ENCODE data around the gene ACOT4.
"Not testable (repeated sequence)": the region's sequence is repeated elsewhere in the genome, so short reads cannot be mapped to it uniquely, and the experiment has no call there.

ACOT4 gene

DNA sequence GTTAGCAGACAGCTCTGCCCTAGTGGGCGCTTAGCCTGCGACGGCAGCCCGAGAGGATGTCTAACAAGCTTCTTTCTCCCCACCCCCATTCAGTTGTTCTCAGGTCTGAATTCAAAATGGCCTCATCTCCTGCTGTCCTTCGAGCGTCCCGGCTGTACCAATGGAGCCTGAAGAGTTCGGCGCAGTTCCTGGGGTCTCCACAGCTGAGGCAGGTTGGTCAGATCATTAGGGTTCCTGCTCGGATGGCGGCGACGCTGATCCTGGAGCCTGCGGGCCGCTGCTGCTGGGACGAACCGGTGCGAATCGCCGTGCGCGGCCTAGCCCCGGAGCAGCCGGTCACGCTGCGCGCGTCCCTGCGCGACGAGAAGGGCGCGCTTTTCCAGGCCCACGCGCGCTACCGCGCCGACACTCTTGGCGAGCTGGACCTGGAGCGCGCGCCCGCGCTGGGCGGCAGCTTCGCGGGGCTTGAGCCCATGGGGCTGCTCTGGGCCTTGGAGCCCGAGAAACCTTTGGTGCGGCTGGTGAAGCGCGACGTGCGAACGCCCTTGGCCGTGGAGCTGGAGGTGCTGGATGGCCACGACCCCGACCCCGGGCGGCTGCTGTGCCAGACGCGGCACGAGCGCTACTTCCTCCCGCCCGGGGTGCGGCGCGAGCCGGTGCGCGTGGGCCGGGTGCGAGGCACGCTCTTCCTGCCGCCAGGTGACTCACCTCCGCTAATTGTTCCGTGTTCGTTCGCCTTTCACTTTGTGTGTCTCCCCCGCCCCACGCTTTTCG lies 22.3 kb upstream of the ACOT4 start, which contains the start of gene ACOT2:
TSS of gene ACOT2 (plus strand) at position 29 of the 774 bp plus-strand sequence. CDS start at position 57, 28 bp downstream.
- H3K4me1 Mint-ChIP-seq (ENCODE audit: low read depth) = peaks cover 60% of the 10 kb centered on the region
- not testable (repeated sequence) for H3K27me3 Mint-ChIP-seq, H3K9me3 Mint-ChIP-seq
- peak within 1 kb of the TSS; percentile 98 for H3K27ac Mint-ChIP-seq
- peaks cover 39% of the 10 kb centered on the region for H3K36me3 Mint-ChIP-seq (ENCODE audit: low read depth)
- H3K4me3 Mint-ChIP-seq = peak within 1 kb of the TSS; percentile 91

DNA sequence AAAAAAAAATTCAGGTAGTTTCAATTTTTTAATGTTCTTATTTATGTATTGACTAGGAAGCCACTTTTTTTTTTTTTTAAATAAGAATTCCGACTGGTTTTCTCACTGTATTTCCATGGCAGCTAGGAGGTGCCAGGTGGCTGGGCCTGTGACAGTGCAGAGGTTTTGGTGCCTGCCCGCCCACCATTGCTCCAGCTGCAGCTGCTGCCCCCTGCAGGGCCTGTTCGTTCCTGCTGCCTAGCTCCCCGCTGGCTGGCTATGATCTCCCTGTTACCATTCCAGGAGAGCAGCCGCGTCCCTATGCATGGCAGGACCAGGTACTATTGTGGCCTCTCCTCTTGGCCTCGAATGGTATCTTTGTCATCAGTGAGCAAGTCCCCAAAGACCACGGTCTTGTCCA lies 20.8 kb upstream of the ACOT4 start:
- H3K4me3 Mint-ChIP-seq, H3K9me3 Mint-ChIP-seq, H3K27ac Mint-ChIP-seq, H3K27me3 Mint-ChIP-seq: not testable (repeated sequence)
- Mint-ChIP-seq H3K4me1 (ENCODE audit: low read depth) (peaks cover 48% of the 10 kb centered on the region), H3K36me3 (ENCODE audit: low read depth) (peaks cover 27% of the 10 kb centered on the region)

DNA sequence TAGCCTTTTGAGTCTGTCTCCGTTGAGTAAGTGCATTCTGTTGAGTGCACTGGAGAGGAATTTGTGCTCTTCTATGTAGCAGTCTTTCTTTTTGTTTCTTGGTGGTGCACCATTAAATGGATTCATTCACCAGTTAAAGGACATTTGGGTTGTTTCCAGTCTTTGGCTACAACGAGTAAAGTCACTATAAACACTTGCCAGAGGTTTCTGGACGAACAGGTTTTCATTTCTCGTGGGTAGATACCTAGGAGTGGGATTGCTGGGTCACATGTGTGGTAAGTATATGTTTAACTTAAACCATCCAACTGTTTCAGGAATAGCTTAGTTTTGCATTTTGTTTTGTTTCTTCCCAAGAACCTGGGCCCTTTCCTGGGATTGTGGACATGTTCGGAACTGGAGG lies 18.6 kb upstream of the ACOT4 start:
- not testable (repeated sequence) for H3K27me3 Mint-ChIP-seq, H3K4me3 Mint-ChIP-seq, H3K9me3 Mint-ChIP-seq, H3K27ac Mint-ChIP-seq
- peaks cover 14% of the 10 kb centered on the region for H3K36me3 Mint-ChIP-seq (ENCODE audit: low read depth)
- H3K4me1 Mint-ChIP-seq (ENCODE audit: low read depth) = peaks cover 32% of the 10 kb centered on the region

DNA sequence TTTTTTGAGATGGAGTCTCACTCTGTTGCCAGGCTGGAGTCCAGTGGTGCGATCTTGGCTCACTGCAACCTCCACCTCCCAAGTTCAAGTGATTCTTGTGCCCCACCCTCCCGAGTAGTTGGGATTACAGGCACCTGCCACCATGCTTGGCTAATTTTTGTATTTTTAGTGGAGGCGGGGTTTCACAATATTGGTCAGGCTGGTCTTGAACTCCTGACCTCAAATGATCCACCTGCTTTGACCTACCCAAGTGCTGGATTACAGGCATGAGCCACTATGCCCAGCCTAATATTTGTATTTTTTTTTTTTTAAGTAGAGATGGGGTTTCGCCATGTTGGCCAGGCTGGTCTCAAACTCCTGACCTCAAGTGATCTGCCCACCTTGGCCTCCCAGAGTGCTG lies 17.9 kb upstream of the ACOT4 start:
- not testable (repeated sequence) for H3K36me3 Mint-ChIP-seq (ENCODE audit: low read depth); H3K27me3 Mint-ChIP-seq; H3K27ac Mint-ChIP-seq; H3K4me3 Mint-ChIP-seq; H3K9me3 Mint-ChIP-seq
- H3K4me1 Mint-ChIP-seq (ENCODE audit: low read depth) = peaks cover 25% of the 10 kb centered on the region

DNA sequence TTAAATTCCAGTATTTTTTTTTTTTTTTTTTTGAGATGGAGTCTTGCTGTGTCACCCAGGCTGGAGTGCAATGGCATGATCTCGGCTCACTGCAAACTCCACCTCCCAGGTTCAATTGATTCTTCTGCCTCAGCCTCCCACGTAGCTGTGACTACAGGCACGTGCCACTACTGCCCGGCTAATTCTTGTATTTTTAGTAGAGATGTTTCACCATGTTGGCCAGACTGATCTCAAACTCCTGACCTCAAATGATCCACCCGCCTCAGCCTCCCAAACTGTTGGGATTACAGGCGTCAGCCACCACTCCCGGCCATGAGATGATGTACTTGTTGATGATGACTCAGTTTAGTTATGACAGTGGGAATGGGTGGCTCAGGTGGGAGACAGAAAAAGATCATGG lies 17.4 kb upstream of the ACOT4 start:
- H3K4me3 Mint-ChIP-seq; H3K36me3 Mint-ChIP-seq (ENCODE audit: low read depth); H3K9me3 Mint-ChIP-seq; H3K27me3 Mint-ChIP-seq; H3K27ac Mint-ChIP-seq: not testable (repeated sequence)
- peaks cover 22% of the 10 kb centered on the region for H3K4me1 Mint-ChIP-seq (ENCODE audit: low read depth)

DNA sequence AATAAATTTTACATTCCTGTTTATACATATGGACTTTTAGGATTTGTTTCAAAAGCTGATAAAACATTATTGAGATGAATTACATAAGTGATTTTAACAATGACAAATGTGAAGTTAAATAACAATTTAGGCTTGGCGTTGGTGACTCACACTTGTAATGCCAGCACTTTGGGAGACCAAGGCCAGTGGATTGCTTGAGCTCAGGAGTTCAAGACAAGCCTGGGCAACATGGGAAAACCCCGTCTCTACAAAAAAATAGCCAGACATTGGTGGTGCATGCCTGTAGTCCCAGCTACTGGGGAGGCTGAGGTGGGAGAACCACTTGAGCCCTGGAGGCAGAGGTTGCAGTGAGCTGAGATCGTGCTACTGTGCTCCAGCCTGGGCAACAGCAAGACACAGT lies 15.3 kb upstream of the ACOT4 start:
- no peak overlapping the region for H3K27ac Mint-ChIP-seq
- H3K27me3 Mint-ChIP-seq = no peaks in the 10 kb centered on the region
- H3K36me3 Mint-ChIP-seq (ENCODE audit: low read depth) = peaks cover 9% of the 10 kb centered on the region
- peaks cover 7% of the 10 kb centered on the region for H3K4me1 Mint-ChIP-seq (ENCODE audit: low read depth)
- H3K9me3 Mint-ChIP-seq = no peaks in the 10 kb centered on the region
- H3K4me3 Mint-ChIP-seq = no peak overlapping the region

DNA sequence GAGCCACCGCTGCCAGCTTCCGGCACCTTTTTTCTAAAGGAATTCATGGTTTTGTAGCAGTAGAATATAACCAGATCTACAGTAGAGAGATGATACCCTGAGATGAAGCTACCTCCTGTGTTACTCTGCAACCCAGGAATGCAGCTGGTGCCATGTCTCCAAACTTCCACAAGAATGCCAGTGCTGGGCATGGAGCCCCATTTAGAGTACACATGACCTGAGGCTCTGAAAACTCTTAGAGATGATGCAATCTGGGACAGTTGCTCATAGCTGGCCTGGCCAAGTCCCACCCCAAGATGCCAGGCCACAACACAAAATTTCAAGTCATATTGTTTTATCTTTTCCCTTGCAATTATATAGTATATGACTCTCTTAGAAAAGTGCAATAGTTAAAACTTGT lies 14.5 kb upstream of the ACOT4 start:
- not testable (repeated sequence) for H3K4me3 Mint-ChIP-seq; H3K9me3 Mint-ChIP-seq; H3K27ac Mint-ChIP-seq; H3K36me3 Mint-ChIP-seq (ENCODE audit: low read depth); H3K27me3 Mint-ChIP-seq; H3K4me1 Mint-ChIP-seq (ENCODE audit: low read depth)

DNA sequence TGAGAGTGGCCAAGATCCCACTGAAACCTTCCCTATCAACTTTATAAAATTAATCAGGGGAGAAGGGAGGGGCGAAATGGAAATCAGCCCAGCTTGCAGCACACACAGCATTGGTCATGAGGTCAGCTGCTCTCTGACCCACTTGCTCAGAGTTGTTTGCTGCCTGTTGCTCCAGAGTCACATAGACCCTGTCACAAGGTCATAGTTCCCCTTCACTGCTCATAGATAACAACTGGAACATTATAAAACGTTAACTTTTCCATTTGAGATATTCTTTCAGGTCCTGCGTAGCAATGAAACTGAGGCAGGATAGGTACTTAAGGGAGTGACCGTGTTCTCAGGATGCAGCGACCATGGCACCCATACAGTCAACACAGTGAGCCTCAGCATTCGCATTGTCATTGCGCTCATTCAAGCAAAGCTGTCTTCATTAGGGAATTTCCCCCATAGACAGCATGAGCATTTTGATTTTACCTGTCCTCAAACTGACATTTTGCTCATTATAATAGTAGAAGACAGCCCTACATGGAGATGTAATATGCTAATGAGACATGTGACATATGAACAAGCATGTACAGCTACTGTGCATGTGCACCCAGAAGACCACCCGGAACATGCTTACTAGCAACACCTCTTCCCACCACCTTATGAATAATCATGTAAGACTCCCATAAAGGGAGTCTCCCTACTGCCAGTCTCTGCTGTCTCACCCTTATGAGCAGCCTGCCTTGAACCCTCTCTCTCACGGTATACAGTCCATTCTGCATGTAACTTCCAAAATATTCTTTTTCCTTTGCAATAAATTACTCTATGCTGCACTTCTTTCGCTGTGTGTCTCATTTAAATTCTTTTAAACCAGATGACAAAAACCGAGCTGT lies 9.3 kb upstream of the ACOT4 start:
- H3K4me1 Mint-ChIP-seq (ENCODE audit: low read depth); H3K4me3 Mint-ChIP-seq; H3K9me3 Mint-ChIP-seq; H3K27ac Mint-ChIP-seq; H3K36me3 Mint-ChIP-seq (ENCODE audit: low read depth); H3K27me3 Mint-ChIP-seq: not testable (repeated sequence)

DNA sequence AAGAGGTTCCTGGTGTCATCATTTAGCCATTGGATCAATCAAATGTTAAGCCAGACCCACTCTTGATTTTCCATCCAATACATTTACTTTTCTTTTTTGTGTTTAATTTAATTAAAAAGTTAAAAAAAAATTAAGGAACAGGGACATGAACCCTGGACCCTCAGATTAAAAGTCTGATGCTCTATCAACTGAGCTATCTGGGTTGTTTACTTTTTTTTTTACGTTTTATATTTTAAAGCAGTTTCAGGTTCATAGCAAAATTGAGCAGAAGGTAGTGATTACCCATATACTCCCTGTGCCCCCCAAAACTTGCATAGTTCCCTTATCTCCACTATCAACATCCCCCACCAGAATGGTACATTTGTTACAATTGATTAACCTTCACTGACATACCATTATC lies 3.0 kb upstream of the ACOT4 start:
- no peaks in the 10 kb centered on the region for H3K9me3 Mint-ChIP-seq
- H3K4me3 Mint-ChIP-seq = no peak overlapping the region
- peaks cover 3% of the 10 kb centered on the region for H3K27me3 Mint-ChIP-seq
- H3K36me3 Mint-ChIP-seq (ENCODE audit: low read depth) = no peaks in the 10 kb centered on the region
- peaks cover 14% of the 10 kb centered on the region for H3K4me1 Mint-ChIP-seq (ENCODE audit: low read depth)
- H3K27ac Mint-ChIP-seq = no peak overlapping the region

DNA sequence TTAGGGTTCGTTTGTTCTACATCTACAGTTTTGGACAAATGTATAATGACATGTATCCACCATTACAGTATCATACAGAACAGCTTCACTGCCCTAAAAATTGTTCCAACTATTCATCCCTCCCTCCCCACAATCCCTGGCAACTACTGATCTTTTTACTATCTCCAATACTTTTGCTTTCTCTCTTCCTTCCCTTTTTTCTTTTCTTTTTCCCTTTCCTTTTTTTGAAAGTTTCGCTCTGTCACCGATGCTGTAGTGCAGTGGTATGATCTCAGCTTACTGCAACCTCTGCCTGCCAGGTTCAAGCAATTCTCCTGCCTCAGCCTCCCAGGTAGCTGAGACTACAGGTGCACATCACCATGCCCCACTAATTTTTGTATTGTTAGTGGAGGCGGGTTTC lies 2.6 kb upstream of the ACOT4 start:
- Mint-ChIP-seq H3K36me3 (ENCODE audit: low read depth) (no peaks in the 10 kb centered on the region), H3K4me3 (no peak overlapping the region), H3K4me1 (ENCODE audit: low read depth) (peaks cover 14% of the 10 kb centered on the region), H3K27ac (no peak overlapping the region), H3K9me3 (no peaks in the 10 kb centered on the region), H3K27me3 (peaks cover 3% of the 10 kb centered on the region)

DNA sequence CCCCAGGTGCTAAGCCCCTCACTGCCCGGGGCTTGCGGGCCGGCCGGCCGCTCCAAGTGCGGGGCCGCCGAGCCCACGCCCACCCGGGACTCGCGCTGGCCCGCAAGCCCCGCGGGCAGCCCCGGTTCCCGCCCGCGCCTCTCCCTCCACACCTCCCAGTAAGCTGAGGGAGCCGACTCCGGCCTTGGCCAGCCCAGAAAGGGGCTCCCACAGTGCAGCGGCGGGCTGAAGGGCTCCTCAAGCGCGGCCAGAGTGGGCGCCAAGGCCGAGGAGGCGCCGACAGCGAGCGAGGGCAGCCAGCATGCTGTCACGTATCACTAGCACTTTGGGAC lies 1.0 kb upstream of the ACOT4 start:
- peak overlapping the region; percentile 74 for H3K4me3 Mint-ChIP-seq
- not testable (repeated sequence) for H3K27me3 Mint-ChIP-seq; H3K27ac Mint-ChIP-seq; H3K9me3 Mint-ChIP-seq; H3K36me3 Mint-ChIP-seq (ENCODE audit: low read depth)
- H3K4me1 Mint-ChIP-seq (ENCODE audit: low read depth) = peaks cover 14% of the 10 kb centered on the region

DNA sequence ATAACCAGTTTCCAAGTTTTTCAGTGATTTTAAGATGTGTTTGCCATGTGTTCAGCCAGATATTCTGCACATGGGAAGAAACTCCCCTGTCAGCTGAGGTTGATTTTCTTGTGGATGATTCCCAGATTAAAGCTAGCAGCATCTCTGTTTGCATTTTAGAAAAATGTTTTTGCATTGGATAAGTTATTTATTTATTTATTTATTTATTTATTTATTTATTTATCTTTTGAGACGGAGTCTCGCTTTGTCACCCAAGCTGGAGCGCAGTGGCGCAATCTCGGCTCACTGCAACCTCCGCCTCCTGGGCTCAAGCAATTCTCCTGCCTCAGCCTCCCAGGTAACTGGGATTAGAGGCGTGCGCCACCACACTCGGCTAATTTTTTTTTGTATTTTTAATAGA lies 2.8 kb downstream of the ACOT4 start:
- peaks cover 14% of the 10 kb centered on the region for H3K4me1 Mint-ChIP-seq (ENCODE audit: low read depth)

DNA sequence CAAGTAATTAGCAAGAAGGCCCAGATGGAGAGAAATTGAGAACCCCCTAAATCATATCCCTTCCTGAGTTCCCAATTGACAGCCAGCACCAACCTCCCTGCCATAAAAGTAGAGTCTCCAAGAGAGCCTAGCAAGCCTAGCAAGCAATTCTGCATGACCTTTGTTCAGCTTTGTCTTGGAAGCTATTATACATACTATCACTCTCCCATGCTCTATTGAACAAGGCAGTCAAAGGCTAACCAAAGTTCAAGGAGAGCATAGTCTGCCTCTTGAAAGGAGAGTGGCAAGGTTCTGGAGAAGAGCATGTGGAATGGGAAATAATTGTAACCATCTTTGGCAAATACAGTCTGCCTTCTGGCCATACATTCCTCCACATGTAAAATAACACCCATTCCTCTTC lies 7.8 kb downstream of the ACOT4 start:
- Mint-ChIP-seq H3K4me1 (ENCODE audit: low read depth) (no peaks in the 10 kb centered on the region), H3K27me3 (no peaks in the 10 kb centered on the region), H3K36me3 (ENCODE audit: low read depth) (no peaks in the 10 kb centered on the region), H3K27ac (no peak overlapping the region), H3K9me3 (no peaks in the 10 kb centered on the region), H3K4me3 (no peak overlapping the region)

More for the DNA sequence above, 2.8 kb downstream of the ACOT4 start:
- no peak overlapping the region for H3K27ac Mint-ChIP-seq
- H3K9me3 Mint-ChIP-seq = no peaks in the 10 kb centered on the region
- peaks cover 3% of the 10 kb centered on the region for H3K27me3 Mint-ChIP-seq
- H3K36me3 Mint-ChIP-seq (ENCODE audit: low read depth) = no peaks in the 10 kb centered on the region
- no peak overlapping the region for H3K4me3 Mint-ChIP-seq

DNA sequence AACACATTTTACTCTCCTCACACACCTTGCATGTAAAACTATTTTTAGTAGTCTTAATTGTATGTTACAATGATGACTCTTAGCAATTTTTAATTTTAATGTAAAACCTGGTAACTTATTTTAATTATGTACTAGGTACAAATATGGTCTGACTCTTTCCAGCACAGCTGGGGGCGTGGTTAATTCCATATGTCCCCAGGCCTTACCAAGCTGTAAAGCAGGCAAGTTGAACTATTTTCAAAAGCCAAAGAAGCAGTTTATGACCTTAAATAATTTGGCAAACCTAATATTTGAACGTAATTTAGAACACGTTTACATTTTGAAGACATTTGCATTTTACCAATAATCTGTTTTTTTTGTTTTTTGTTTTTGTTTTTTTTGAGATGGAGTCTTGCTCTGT lies 11.3 kb downstream of the ACOT4 start:
- Mint-ChIP-seq H3K27ac (no peak overlapping the region), H3K27me3 (peaks cover 6% of the 10 kb centered on the region), H3K9me3 (no peaks in the 10 kb centered on the region), H3K4me1 (ENCODE audit: low read depth) (no peaks in the 10 kb centered on the region), H3K36me3 (ENCODE audit: low read depth) (no peaks in the 10 kb centered on the region), H3K4me3 (no peak overlapping the region)

DNA sequence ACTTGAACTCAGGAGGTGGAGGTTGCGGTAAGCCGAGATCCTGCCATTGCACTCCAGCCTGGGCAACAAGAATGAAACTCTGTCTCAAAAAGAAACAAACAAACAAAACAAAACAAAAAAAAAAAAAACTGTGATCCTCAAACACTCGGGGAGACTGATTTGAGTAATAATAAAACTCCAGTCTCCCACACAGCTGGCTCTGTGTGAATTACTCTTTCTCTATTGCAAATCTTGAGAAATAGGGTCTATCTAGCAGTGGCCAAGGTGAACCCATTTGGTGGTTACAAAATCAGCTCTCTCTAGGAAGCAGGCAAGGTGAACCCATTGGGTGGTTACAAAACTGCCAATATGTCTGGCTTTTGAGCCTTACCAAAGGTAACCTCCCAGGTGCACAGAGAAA lies 14.6 kb downstream of the ACOT4 start:
- no peak overlapping the region for H3K4me3 Mint-ChIP-seq
- H3K27ac Mint-ChIP-seq = no peak overlapping the region
- H3K4me1 Mint-ChIP-seq (ENCODE audit: low read depth) = no peaks in the 10 kb centered on the region
- H3K36me3 Mint-ChIP-seq (ENCODE audit: low read depth) = no peaks in the 10 kb centered on the region
- no peaks in the 10 kb centered on the region for H3K9me3 Mint-ChIP-seq
- peaks cover 6% of the 10 kb centered on the region for H3K27me3 Mint-ChIP-seq

DNA sequence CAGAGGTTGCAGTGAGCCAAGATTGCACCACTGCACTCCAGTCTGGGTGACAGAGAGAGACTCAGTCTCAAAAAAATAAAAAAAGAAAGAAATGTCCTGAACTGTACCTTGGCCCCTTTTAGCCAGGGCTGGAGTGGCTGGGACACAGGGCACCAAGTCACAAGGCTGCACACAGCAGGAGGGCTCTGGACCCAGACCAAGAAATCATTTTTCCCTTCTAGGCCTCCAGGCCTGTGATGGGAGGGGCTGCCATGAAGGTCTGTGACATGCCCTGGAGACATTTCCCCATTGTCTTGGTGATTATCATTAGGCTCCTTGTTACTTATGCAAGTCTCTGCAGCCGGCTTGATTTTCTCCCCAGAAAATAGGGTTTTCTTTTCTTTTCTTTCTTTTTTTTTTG lies 15.6 kb downstream of the ACOT4 start:
- H3K4me3 Mint-ChIP-seq = no peak overlapping the region
- no peaks in the 10 kb centered on the region for H3K4me1 Mint-ChIP-seq (ENCODE audit: low read depth)
- H3K9me3 Mint-ChIP-seq = no peaks in the 10 kb centered on the region
- H3K27ac Mint-ChIP-seq = no peak overlapping the region
- H3K27me3 Mint-ChIP-seq = peaks cover 6% of the 10 kb centered on the region
- H3K36me3 Mint-ChIP-seq (ENCODE audit: low read depth) = no peaks in the 10 kb centered on the region

Measured in stimulated activated naive CD8-positive, alpha-beta T cell treated with anti-CD3 and anti-CD28 coated beads, Interleukin-15, Interleukin-2, amounts not matched to agents 100 ng/mL and 50 ng/mL, for 24 hours (primary cell).